ENCODE measurements around the gene RHO. TPM values are rescaled to one million over a fixed set of nuclear protein-coding genes. Genes with fewer than 3 reads are reported as not detected.

The RHO gene
- total RNA-seq, 1 experiment from 2014 or later, result not detected

DNA sequence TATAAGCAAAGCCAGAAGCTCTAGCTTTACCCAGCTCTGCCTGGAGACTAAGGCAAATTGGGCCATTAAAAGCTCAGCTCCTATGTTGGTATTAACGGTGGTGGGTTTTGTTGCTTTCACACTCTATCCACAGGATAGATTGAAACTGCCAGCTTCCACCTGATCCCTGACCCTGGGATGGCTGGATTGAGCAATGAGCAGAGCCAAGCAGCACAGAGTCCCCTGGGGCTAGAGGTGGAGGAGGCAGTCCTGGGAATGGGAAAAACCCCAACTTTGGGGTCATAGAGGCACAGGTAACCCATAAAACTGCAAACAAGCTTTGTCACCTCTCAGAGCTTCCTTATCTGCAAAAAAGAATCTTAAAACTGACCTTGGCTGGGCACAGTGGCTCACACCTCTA lies 6.6 kb downstream of the RHO start:
- Histone ChIP-seq H3F3A (ENCODE audit: low read length, unreplicated experiment) (no peaks in the 10 kb centered on the region), H3K9me2 (replicated peaks; ENCODE audit: low read length) (no peaks in the 10 kb centered on the region), H3K79me2 (ENCODE audit: low read length) (no peaks in the 10 kb centered on the region), H3K4me1 (ENCODE audit: insufficient read depth, low read length) (no peaks in the 10 kb centered on the region), H3K4me3 (ENCODE audit: low read length) (no peak overlapping the region), H3K36me3 (ENCODE audit: low read depth, low read length) (no peaks in the 10 kb centered on the region), H3K9me3 (ENCODE audit: low read length) (no peaks in the 10 kb centered on the region), H3K27me3 (ENCODE audit: low read length) (no peaks in the 10 kb centered on the region), H3K27ac (ENCODE audit: low read length) (no peak overlapping the region), H2AFZ (ENCODE audit: low read length) (no peak overlapping the region), H3K4me2 (ENCODE audit: low read length) (no peak overlapping the region), H3K9ac (ENCODE audit: low read length) (no peak overlapping the region), H4K20me1 (ENCODE audit: low read length) (no peaks in the 10 kb centered on the region)
- intact Hi-C loops (cut with micrococcal nuclease), result no loop called here
- ChIA-PET CTCF (no interaction called here), POLR2A (ENCODE audit: unreplicated experiment) (no interaction called here)
- no TSS peak for BruUV-seq (replicated peaks)
- ATAC-seq (no peak), DNase-seq (no peak)
- no peak for TF ChIP-seq CTCF (conservative IDR thresholded peaks at IDR 0.05; ENCODE audit: low read depth, low read length)
- no peak for TF ChIP-seq EZH2phosphoT487 (IDR thresholded peaks at IDR 0.05; ENCODE audit: borderline replicate concordance, low read length)
- no peak for TF ChIP-seq EZH2 (IDR thresholded peaks at IDR 0.05; ENCODE audit: low read length, unreplicated experiment)

DNA sequence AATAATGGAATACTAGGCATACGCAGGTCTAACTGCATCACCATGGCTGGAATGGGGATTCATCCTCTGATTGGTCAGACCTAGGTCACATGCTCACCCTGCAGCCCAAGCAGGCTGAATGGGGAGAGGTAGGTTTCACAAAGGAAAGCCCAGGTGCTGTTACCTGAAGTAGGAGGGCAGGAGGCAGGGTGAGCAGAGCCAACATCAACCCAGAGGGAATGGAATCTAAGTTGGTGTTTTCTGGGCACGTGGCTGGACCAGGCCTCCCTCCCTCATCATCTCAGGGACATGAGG lies 7.9 kb downstream of the RHO start:
- no peaks in the 10 kb centered on the region for H3K9me2 ChIP-seq (replicated peaks; ENCODE audit: low read length)
- intact Hi-C loops (cut with micrococcal nuclease), result no loop called here
- H4K20me1 ChIP-seq (ENCODE audit: low read length), result no peaks in the 10 kb centered on the region
- no peak overlapping the region for H3K9ac ChIP-seq (ENCODE audit: low read length)
- H3K4me1 ChIP-seq (ENCODE audit: insufficient read depth, low read length), result no peaks in the 10 kb centered on the region
- POLR2A ChIA-PET (ENCODE audit: unreplicated experiment), result no interaction called here
- H3K27me3 ChIP-seq (ENCODE audit: low read length), result no peaks in the 10 kb centered on the region
- ATAC-seq (no peak), DNase-seq (no peak)
- no peaks in the 10 kb centered on the region for H3K36me3 ChIP-seq (ENCODE audit: low read depth, low read length)
- BruUV-seq (replicated peaks), result no TSS peak
- no peaks in the 10 kb centered on the region for H3K79me2 ChIP-seq (ENCODE audit: low read length)
- no peak for TF ChIP-seq EZH2 (IDR thresholded peaks at IDR 0.05; ENCODE audit: low read length, unreplicated experiment)
- no peak for TF ChIP-seq CTCF (conservative IDR thresholded peaks at IDR 0.05; ENCODE audit: low read depth, low read length)
- TF ChIP-seq EZH2phosphoT487 (IDR thresholded peaks at IDR 0.05; ENCODE audit: borderline replicate concordance, low read length), result no peak
- no peaks in the 10 kb centered on the region for H3K9me3 ChIP-seq (ENCODE audit: low read length)
- no peak overlapping the region for H3K4me2 ChIP-seq (ENCODE audit: low read length)
- no peaks in the 10 kb centered on the region for H3F3A ChIP-seq (ENCODE audit: low read length, unreplicated experiment)
- no peak overlapping the region for H3K27ac ChIP-seq (ENCODE audit: low read length)
- H3K4me3 ChIP-seq (ENCODE audit: low read length), result no peak overlapping the region
- CTCF ChIA-PET, result no interaction called here
- H2AFZ ChIP-seq (ENCODE audit: low read length), result no peak overlapping the region

DNA sequence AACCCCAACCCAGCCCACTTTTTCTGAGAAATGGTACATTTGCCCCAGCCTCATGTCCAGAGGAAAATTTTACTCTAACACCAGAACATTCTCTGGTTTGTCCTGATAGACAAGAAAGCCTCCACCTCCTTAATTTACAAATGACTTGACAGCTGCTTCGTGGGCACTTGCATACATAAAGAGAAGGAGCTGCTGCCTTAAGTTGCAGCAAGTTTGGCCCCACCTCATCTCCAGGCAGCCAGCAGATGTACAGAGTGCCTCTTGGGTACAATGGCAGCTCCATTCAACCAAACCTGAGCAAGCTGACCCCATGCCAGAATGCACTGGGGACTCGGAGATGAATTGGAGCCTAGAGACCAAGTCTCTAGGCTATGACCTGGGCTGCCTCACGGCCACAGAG lies 8.4 kb downstream of the RHO start:
- H3K4me1 ChIP-seq (ENCODE audit: insufficient read depth, low read length), result no peaks in the 10 kb centered on the region
- intact Hi-C loops (cut with micrococcal nuclease), result no loop called here
- H3K79me2 ChIP-seq (ENCODE audit: low read length), result no peaks in the 10 kb centered on the region
- no peak overlapping the region for H3K27ac ChIP-seq (ENCODE audit: low read length)
- no peaks in the 10 kb centered on the region for H3K9me3 ChIP-seq (ENCODE audit: low read length)
- TF ChIP-seq EZH2phosphoT487 (IDR thresholded peaks at IDR 0.05; ENCODE audit: borderline replicate concordance, low read length) (no peak), EZH2 (IDR thresholded peaks at IDR 0.05; ENCODE audit: low read length, unreplicated experiment) (no peak), CTCF (conservative IDR thresholded peaks at IDR 0.05; ENCODE audit: low read depth, low read length) (no peak)
- H2AFZ ChIP-seq (ENCODE audit: low read length), result no peak overlapping the region
- H3K9ac ChIP-seq (ENCODE audit: low read length), result no peak overlapping the region
- H3K4me2 ChIP-seq (ENCODE audit: low read length), result no peak overlapping the region
- POLR2A ChIA-PET (ENCODE audit: unreplicated experiment), result no interaction called here
- no peaks in the 10 kb centered on the region for H3K9me2 ChIP-seq (replicated peaks; ENCODE audit: low read length)
- BruUV-seq (replicated peaks), result no TSS peak
- H3K27me3 ChIP-seq (ENCODE audit: low read length), result no peaks in the 10 kb centered on the region
- H4K20me1 ChIP-seq (ENCODE audit: low read length), result no peaks in the 10 kb centered on the region
- DNase-seq, result no peak
- no peak for ATAC-seq
- H3K4me3 ChIP-seq (ENCODE audit: low read length), result no peak overlapping the region
- no peaks in the 10 kb centered on the region for H3K36me3 ChIP-seq (ENCODE audit: low read depth, low read length)
- CTCF ChIA-PET, result no interaction called here
- no peaks in the 10 kb centered on the region for H3F3A ChIP-seq (ENCODE audit: low read length, unreplicated experiment)

All from PC-3 (cell line).